CD4-positive, CD25-positive, alpha-beta regulatory T cell (primary cell): ENCODE data around the gene MYOM1. TPM values are rescaled to one million over a fixed set of nuclear protein-coding genes. Genes with fewer than 3 reads are reported as not detected.
"Not testable (repeated sequence)": the region's sequence is repeated elsewhere in the genome, so short reads cannot be mapped to it uniquely, and the experiment has no call there.

Experiments
- ATAC-seq, 2 donors: fragments of 150-1000 bp; cut with Tn5 transposase; one replicate each; pipeline ENCODE4 v1.10.0; 2021; ENCODE audit warnings: low read depth in 2 of 2, moderate number of reproducible peaks in 2 of 2, moderate library complexity in 1 of 2
- DNase-seq, 3 donors: peaks; one replicate each; pipeline versions ENCODE4 v3.0.0 to v3.0.0-alpha.2; 2012 to 2022; ENCODE audit warnings: mixed read lengths in 1 of 3
- H3K27ac ChIP-seq: one replicate; pipeline ENCODE4 v1.7.0; 2013; ENCODE audit warnings: mild to moderate bottlenecking, low read length; ENCODE audit not compliant: insufficient read depth, poor library complexity, severe bottlenecking
- H3K27me3 ChIP-seq: one replicate; pipeline ENCODE4 v1.7.0; 2013; ENCODE audit warnings: low read length; ENCODE audit not compliant: control insufficient read depth, insufficient read depth
- H3K36me3 ChIP-seq: one replicate; pipeline ENCODE4 v1.7.0; 2013; ENCODE audit warnings: mild to moderate bottlenecking, low read length, moderate library complexity; ENCODE audit not compliant: control insufficient read depth, insufficient read depth
- H3K4me1 ChIP-seq: 2 replicates; pipeline ENCODE4 v1.7.0; 2013; ENCODE audit warnings: mild to moderate bottlenecking, low read length; ENCODE audit not compliant: insufficient read depth, control insufficient read depth, poor library complexity, severe bottlenecking
- H3K4me3 ChIP-seq: one replicate; pipeline ENCODE4 v1.7.0; 2013; ENCODE audit warnings: low read depth, mild to moderate bottlenecking, low read length, moderate library complexity
- H3K9me3 ChIP-seq, 2 experiments: 1 replicate in 1 of 2; 2 replicates in 1 of 2; pipeline ENCODE4 v1.7.0; 2013; ENCODE audit warnings: low read length in 2 of 2, mild to moderate bottlenecking in 1 of 2, moderate library complexity in 1 of 2; ENCODE audit not compliant: control insufficient read depth in 2 of 2
- H3K27ac Mint-ChIP-seq, 3 donors: one replicate each; pipeline ENCODE4 v1.8.0; 2020 to 2022; ENCODE audit warnings: mild to moderate bottlenecking in 3 of 3, mixed read lengths in 3 of 3, moderate library complexity in 2 of 3
- H3K27me3 Mint-ChIP-seq: one replicate; pipeline ENCODE4 v1.8.0; 2022; ENCODE audit warnings: mild to moderate bottlenecking, mixed read lengths
- H3K36me3 Mint-ChIP-seq: one replicate; pipeline ENCODE4 v1.8.0; 2020; ENCODE audit warnings: mixed read lengths
- H3K4me1 Mint-ChIP-seq, 4 donors: one replicate each; pipeline ENCODE4 v1.8.0; 2020 to 2022; ENCODE audit warnings: mixed read lengths in 4 of 4, mild to moderate bottlenecking in 1 of 4
- H3K4me3 Mint-ChIP-seq, 4 donors: one replicate each; pipeline ENCODE4 v1.8.0; 2020 to 2022; ENCODE audit warnings: mild to moderate bottlenecking in 4 of 4, mixed read lengths in 4 of 4, moderate library complexity in 3 of 4
- H3K9me3 Mint-ChIP-seq, 7 donors: one replicate each; pipeline ENCODE4 v1.8.0; 2020 to 2022; ENCODE audit warnings: mixed read lengths in 7 of 7, mild to moderate bottlenecking in 3 of 7, moderate library complexity in 2 of 7
- polyA plus RNA-seq, 4 donors: library from polyadenylated mRNA; unstranded; fragments of 300-500 nt; fragmentation: Illumina TruSeq; gene quantifications; one replicate each; pipeline ENCODE4 v1.2.3, GENCODE V29; 2021
- total RNA-seq: library from RNA; stranded (reverse); gene quantifications from one replicate; pipeline ENCODE4 v1.2.3, GENCODE V29; 2022

The MYOM1 gene
- total and polyA plus RNA-seq, 5 donors from 2014 or later, result 0.03 to 1.4 (median 0.49) TPM

DNA sequence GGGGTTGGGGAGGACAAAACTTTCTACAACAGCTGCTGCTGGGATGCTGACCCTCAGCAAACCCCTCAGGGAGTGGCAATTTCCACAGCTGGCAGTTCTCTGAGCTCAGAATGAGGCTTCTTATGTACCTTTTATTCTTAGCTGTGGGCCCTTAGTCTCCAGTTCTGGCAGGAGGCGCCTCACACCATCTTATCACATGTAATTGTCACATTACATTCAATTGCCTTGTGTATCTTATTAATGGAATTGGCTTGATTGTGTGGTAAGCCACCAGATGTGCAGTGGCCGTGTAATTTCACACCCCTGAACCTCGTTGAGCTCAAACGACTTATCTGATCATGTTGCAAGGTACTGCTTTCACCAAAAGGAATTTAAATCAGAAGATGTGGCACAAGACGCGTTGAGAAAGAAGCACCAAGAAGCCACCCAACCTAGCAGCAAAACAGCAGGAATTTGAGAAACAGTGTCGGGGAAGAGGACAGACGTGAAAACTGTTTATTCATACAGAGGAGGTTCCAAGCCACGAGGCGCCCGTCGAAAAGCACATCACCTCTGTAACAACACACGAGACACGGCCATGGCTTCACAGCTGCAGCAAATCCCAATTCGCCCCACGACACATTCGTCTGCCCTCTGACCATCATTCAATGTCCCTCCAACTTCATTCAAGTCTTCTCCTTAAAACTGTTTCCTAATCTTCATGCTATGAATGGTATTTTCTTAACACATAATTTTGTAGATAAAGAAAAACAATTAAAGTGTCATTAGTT, 153.2 kb downstream of the MYOM1 start:
- H3K9me3 ChIP-seq, result no peaks in the 10 kb centered on the region
- H3K27me3 ChIP-seq, result no peaks in the 10 kb centered on the region
- peaks cover 4% of the 10 kb centered on the region for H3K27me3 Mint-ChIP-seq
- H3K27ac Mint-ChIP-seq, result peak overlapping the region in 1 of 3 donors; percentile 1
- H3K4me3 Mint-ChIP-seq, result no peak overlapping the region
- ATAC-seq (no peak), DNase-seq (no peak)
- H3K4me1 ChIP-seq, result peaks cover 17% of the 10 kb centered on the region
- H3K9me3 Mint-ChIP-seq, result no peaks in the 10 kb centered on the region
- H3K27ac ChIP-seq, result no peak overlapping the region
- H3K36me3 Mint-ChIP-seq, result peaks cover 10% of the 10 kb centered on the region
- peaks cover 12 to 39% (median 21%) of the 10 kb centered on the region in 4 donors for H3K4me1 Mint-ChIP-seq
- no peak overlapping the region for H3K4me3 ChIP-seq
- H3K36me3 ChIP-seq, result no peaks in the 10 kb centered on the region

DNA sequence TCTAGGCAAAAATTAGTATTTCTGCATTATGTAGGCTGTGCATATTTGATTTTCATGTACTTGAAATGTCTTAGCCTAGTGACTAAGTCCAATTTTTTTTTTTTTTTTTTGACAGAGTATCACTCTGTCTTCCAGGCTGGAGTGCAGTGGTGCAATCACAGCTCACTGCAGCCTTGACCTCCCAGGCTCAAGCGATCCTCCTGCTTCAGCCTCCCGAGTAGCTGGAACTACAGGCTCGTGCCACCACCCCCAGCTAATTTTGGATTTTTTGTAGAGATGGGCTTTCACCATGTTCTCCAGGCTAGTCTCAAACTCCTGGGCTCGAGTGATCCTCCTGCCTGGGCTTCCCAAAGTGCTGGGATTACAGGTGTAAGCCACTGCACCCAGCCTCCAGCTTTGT, 156.0 kb downstream of the MYOM1 start:
- H3K27me3 ChIP-seq, H3K4me3 Mint-ChIP-seq, H3K9me3 ChIP-seq, H3K9me3 Mint-ChIP-seq, H3K4me3 ChIP-seq, ATAC-seq, H3K36me3 ChIP-seq, H3K27me3 Mint-ChIP-seq, H3K27ac ChIP-seq, DNase-seq: not testable (repeated sequence)
- H3K27ac Mint-ChIP-seq, result peak overlapping the region in 1 of 3 donors; percentile 72
- peaks cover 45% of the 10 kb centered on the region for H3K4me1 ChIP-seq
- H3K4me1 Mint-ChIP-seq, result peaks cover 28 to 52% (median 38%) of the 10 kb centered on the region in 4 donors
- H3K36me3 Mint-ChIP-seq, result peaks cover 10% of the 10 kb centered on the region

DNA sequence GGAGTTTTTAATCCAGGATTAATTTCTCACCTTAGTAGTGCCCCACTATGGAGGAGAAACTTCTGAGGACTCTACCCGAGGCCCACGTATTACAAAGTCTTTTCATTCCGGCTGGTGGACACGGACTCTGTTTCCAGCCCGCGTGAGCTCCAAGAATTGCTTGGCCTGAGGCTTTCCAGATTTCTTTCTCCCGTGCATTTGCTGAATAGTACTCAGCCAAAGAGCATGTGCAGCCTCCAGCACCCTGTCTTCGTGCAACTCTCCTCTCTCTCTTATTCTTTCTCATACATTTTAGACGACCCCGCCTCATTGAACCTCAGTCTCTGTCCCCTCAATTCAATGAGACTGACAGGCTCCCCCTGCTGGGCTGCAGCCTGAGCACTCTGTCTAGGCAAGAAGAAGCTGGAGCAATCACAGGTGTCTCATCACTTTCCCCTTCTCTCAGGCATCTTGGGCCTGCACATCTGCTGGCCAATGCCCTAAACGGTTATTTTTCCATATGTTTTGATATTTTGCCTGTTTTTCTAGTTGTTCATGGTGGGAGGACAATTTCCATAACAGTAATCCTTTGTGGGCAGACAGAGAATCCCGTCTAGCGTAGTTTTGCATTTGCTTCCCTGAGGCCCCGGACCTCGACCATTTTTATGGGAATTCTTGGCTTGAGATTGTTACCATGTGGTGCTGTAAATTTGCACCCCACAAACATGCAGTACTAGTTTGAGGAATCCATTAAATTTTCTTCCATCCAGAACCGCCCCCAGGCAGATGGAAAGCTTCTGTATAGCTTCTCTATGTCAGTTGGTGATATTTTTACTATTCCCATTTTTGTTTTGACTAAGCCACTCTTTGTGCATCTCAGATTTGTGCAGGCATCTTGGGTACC, 156.7 kb downstream of the MYOM1 start:
- no peaks in the 10 kb centered on the region for H3K9me3 ChIP-seq
- no peaks in the 10 kb centered on the region for H3K27me3 ChIP-seq
- Mint-ChIP-seq H3K36me3 (peaks cover 10% of the 10 kb centered on the region), H3K9me3 (no peaks in the 10 kb centered on the region), H3K27ac (peak overlapping the region; percentile 72 to 97 (median 84)), H3K4me3 (peak overlapping the region; percentile 13 to 70 (median 30)), H3K4me1 (peaks cover 35 to 59% (median 43%) of the 10 kb centered on the region in 4 donors), H3K27me3 (peaks cover 4% of the 10 kb centered on the region)
- H3K27ac ChIP-seq, result peak overlapping the region; percentile 93
- H3K4me1 ChIP-seq, result peaks cover 52% of the 10 kb centered on the region
- ATAC-seq, result peak; percentile 59 to 62
- peak overlapping the region; percentile 65 for H3K4me3 ChIP-seq
- H3K36me3 ChIP-seq, result no peaks in the 10 kb centered on the region
- DNase-seq, result peak; percentile 40 to 75 (median 51)

DNA sequence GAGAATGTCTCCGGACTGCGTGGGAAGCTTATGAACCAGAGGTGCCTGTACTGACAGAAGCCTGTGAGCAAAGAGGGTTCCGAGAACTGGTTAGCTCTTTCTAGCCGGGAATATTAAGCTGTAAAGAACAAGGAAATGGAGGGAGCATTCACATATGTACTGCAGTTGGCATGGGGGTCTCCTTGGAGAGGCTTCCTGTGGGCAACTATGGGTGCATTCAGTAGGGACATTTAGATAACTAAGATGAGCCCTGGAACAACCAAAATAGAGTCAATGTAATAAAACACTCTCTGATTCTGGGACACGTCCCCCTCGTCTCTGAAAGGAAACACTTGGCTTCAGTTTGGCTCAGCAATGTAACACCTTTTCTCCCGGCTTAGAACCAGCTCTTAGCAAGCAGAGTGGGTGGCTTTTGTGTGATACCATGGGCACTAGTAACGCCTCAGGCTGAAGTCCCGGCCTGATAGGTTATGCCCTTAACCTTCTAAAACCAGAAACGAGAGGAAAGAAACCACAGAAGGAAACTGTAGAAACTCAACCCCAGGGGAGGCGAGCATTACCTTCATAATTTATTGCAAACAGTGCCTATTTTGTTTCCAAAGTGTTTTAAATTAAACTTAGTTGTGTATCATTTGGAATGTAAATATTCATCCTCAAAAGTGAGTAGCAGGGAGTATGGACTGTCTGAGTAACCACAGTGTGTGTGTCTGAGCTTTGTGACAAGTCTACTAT, 158.0 kb downstream of the MYOM1 start:
- Mint-ChIP-seq H3K4me3 (peak overlapping the region; percentile 61 to 78 (median 64)), H3K4me1 (peaks cover 35 to 64% (median 42%) of the 10 kb centered on the region in 4 donors), H3K27ac (peak overlapping the region; percentile 84 to 99 (median 97)), H3K27me3 (no peaks in the 10 kb centered on the region), H3K36me3 (peaks cover under 1% of the 10 kb centered on the region), H3K9me3 (no peaks in the 10 kb centered on the region)
- DNase-seq (peak in 1 of 3 donors; percentile 51), ATAC-seq (no peak)
- peak overlapping the region; percentile 93 for H3K27ac ChIP-seq
- H3K9me3 ChIP-seq, result no peaks in the 10 kb centered on the region
- H3K27me3 ChIP-seq, result no peaks in the 10 kb centered on the region
- peak overlapping the region; percentile 65 for H3K4me3 ChIP-seq
- H3K4me1 ChIP-seq, result peaks cover 56% of the 10 kb centered on the region
- no peaks in the 10 kb centered on the region for H3K36me3 ChIP-seq

DNA sequence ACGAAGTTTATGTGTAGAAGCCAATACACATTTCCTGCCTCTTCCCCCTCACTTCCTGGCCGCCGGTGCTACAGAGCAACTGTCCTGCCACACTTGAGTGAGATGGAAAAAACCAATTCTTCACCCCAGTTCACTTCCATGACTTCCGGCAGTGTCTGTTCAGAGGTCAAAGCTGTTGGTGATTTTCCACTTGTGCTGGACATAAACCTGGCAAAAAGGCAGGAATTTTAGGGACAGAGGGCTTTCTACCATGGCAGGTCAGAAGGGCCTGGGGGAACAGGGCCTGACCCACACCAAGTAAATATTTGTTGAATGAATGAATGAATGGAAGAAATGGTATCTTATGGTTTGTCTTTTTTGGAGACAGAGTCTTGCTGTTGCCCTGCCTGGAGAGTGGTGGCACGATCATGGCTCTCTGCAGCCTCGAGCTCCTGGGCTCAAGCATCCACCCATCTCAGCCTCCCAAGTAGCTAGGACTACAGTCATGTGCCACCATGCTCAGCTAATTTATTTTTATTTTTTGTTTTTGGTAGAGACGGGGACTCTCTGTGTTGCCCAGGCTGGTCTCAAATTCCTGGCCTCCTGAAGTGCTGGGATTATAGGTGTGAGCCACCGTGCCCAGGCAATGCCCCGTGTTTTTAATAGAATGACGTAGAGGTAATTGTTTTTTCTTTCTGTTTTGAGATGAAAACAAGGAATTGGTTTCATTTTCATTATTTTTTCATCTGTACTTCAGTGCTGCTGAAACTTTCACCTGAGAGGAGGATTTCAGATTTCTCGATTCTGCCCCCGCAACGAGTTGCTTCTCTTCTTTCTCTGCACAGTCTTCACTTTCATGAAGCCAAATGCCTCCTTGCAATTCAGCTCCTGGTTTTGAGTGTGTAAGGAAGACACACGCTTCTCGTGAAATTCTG, 158.8 kb downstream of the MYOM1 start:
- Histone ChIP-seq H3K27ac (peak overlapping the region; percentile 93), H3K9me3 (no peaks in the 10 kb centered on the region), H3K4me1 (peaks cover 56% of the 10 kb centered on the region), H3K4me3 (peak overlapping the region; percentile 65), H3K36me3 (no peaks in the 10 kb centered on the region), H3K27me3 (no peaks in the 10 kb centered on the region)
- Mint-ChIP-seq H3K4me1 (peaks cover 35 to 64% (median 42%) of the 10 kb centered on the region in 4 donors), H3K36me3 (no peaks in the 10 kb centered on the region), H3K4me3 (peak overlapping the region; percentile 61 to 84 (median 64)), H3K27me3 (no peaks in the 10 kb centered on the region), H3K27ac (peak overlapping the region; percentile 84 to 99 (median 97)), H3K9me3 (no peaks in the 10 kb centered on the region)
- peak; percentile 41 to 52 for ATAC-seq
- peak; percentile 11 to 66 (median 63) for DNase-seq

DNA sequence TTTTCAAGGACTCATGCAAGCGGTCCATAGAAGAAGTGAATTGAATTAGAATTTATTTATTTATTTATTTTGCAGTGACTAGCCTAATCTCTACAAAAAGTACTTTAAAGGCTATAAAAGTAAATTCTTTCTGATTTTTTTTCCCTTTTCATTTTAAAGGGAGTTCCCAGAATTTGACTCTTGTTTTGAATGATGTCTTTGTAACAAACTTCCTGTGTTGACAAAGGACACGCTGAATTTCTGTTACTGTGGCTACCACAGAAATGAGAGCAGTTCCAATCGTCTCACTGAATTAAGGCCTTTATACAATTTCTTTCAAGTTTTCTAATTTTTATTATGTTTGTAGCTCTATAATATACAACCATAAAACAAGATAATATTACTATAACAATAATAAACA, 160.5 kb downstream of the MYOM1 start:
- Histone ChIP-seq H3K4me3 (peak overlapping the region; percentile 65), H3K4me1 (peaks cover 56% of the 10 kb centered on the region), H3K27me3 (no peaks in the 10 kb centered on the region), H3K9me3 (no peaks in the 10 kb centered on the region), H3K36me3 (no peaks in the 10 kb centered on the region), H3K27ac (peak overlapping the region; percentile 93)
- peaks cover 0 to 2% (median 0%) of the 10 kb centered on the region in 7 donors for H3K9me3 Mint-ChIP-seq
- H3K27ac Mint-ChIP-seq, result peak overlapping the region in 2 of 3 donors; percentile 64 to 84
- no peak for ATAC-seq
- H3K4me1 Mint-ChIP-seq, result peaks cover 35 to 64% (median 42%) of the 10 kb centered on the region in 4 donors
- H3K36me3 Mint-ChIP-seq, result no peaks in the 10 kb centered on the region
- peak overlapping the region in 1 of 4 donors; percentile 22 for H3K4me3 Mint-ChIP-seq
- H3K27me3 Mint-ChIP-seq, result peaks cover under 1% of the 10 kb centered on the region
- DNase-seq, result peak in 1 of 3 donors; percentile 67
